GM23248 (cell line): ENCODE data around the gene CELA3A.
"Not testable (repeated sequence)": the region's sequence is repeated elsewhere in the genome, so short reads cannot be mapped to it uniquely, and the experiment has no call there.

Experiments
- EZH2 ChIP-seq: fragments of 200-600 bp; sonication (generic); IDR thresholded peaks from 2 replicates; pipeline ENCODE4 v1.6.1; 2018; ENCODE audit warnings: antibody characterized with exemption, mild to moderate bottlenecking; ENCODE audit not compliant: insufficient read depth, poor library complexity, severe bottlenecking
- EZH2phosphoT487 ChIP-seq: fragments of 200-600 bp; sonication (generic); IDR thresholded peaks from 2 replicates; pipeline ENCODE4 v1.6.1; 2018; ENCODE audit warnings: antibody characterized with exemption, moderate library complexity, mild to moderate bottlenecking, low read depth; ENCODE audit not compliant: insufficient read depth

DNA sequence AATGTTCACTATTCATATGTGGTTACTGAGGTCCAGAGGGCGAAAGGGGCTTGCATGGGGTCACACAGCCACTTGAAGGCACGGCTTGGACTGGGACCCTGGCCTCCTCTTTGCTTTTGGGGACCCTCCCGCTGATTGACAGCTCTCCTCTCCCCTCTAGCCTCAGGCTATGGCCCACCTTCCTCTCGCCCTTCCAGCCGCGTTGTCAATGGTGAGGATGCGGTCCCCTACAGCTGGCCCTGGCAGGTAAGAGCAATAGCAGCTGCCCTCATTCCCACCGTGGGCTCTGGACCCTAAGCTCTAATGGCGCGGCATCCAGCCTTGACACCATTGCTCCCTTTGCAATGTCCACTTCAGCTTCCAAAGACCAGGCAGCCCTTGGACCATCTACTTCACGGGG lies 23.2 kb upstream of the CELA3A start:
- not testable (repeated sequence) for TF ChIP-seq EZH2, EZH2phosphoT487
